ENCODE data around the gene PGAP2. TPM values are rescaled to one million over a fixed set of nuclear protein-coding genes. Genes with fewer than 3 reads are reported as not detected.

Gene PGAP2
- total RNA-seq, 2 donors from 2014 or later, result 10.8 to 14.9 TPM

GRCh38 chr11:3873712-3874349 lies 65.5 kb downstream of the PGAP2 start:
- no peaks in the 10 kb centered on the region for H3K36me3 ChIP-seq
- no peaks in the 10 kb centered on the region for H3K4me1 ChIP-seq
- no peak overlapping the region for H3K4me3 ChIP-seq
- H3K27ac ChIP-seq, result no peak overlapping the region
- no peak for DNase-seq (ENCODE audit: low spot score)
- H3K27me3 ChIP-seq, result no peaks in the 10 kb centered on the region
- TF ChIP-seq CTCF (IDR thresholded peaks at IDR 0.05), result no peak
- H3K9me3 ChIP-seq, result no peaks in the 10 kb centered on the region

Other genes with a start within 250 kb of the PGAP2 start
- 1 to 10 TPM in 1 of 2 donors, under 1 TPM in 1; 0.86 to 1.1 TPM for gene ART5, start 166.6 kb upstream of the PGAP2 start, total RNA-seq
- not detected for gene ART1, start 163.4 kb upstream of the PGAP2 start, total RNA-seq
- gene CHRNA10, start 137.2 kb upstream of the PGAP2 start, total RNA-seq, result 1 to 10 TPM in 1 of 2 donors, not detected in 1; 1.0 TPM
- 10 to 100 TPM; 58.8 to 94.5 TPM for gene NUP98, start 11.0 kb upstream of the PGAP2 start, total RNA-seq
- 10 to 100 TPM; 20.1 to 48.9 TPM for gene RHOG, start 32.4 kb downstream of the PGAP2 start, total RNA-seq
- 10 to 100 TPM; 15.4 to 16.6 TPM for gene STIM1, start 47.1 kb downstream of the PGAP2 start, total RNA-seq